CD8-positive, alpha-beta memory T cell (primary cell): ENCODE results near the gene NHLRC3. TPM values are rescaled to one million over a fixed set of nuclear protein-coding genes. Genes with fewer than 3 reads are reported as not detected.
"Not testable (repeated sequence)": the region's sequence is repeated elsewhere in the genome, so short reads cannot be mapped to it uniquely, and the experiment has no call there.

Experiments used
- CTCF ChIA-PET: fragments of 350-600 bp; sonication (Branson Sonifier 250); formaldehyde crosslinking; loops from one replicate; lab custom pipeline; 2021; ENCODE audit warnings: antibody characterized with exemption; lab: Charles Lee
- POLR2A ChIA-PET: fragments of 350-600 bp; sonication (Branson Sonifier 250); formaldehyde crosslinking; loops from one replicate; lab custom pipeline; 2021; ENCODE audit warnings: antibody characterized with exemption; lab: Charles Lee
- DNase-seq, 5 donors: peaks; one replicate each; pipeline versions ENCODE4 v3.0.0 to v3.0.0-alpha.2; 2020 to 2022; ENCODE audit warnings: mixed read lengths in 1 of 5
- H3K27ac ChIP-seq: one replicate; pipeline ENCODE4 v1.7.0; 2013; ENCODE audit warnings: low read depth, mild to moderate bottlenecking, low read length, moderate library complexity
- H3K27me3 ChIP-seq: 2 replicates; pipeline ENCODE4 v1.7.0; 2013; ENCODE audit warnings: low read length, mild to moderate bottlenecking; ENCODE audit not compliant: insufficient read depth, poor library complexity, severe bottlenecking
- H3K36me3 ChIP-seq: 2 replicates; pipeline ENCODE4 v1.7.0; 2013; ENCODE audit warnings: mild to moderate bottlenecking, low read length, moderate library complexity; ENCODE audit not compliant: insufficient read depth
- H3K4me1 ChIP-seq: 2 replicates; pipeline ENCODE4 v1.7.0; 2013; ENCODE audit warnings: mild to moderate bottlenecking, low read length, moderate library complexity; ENCODE audit not compliant: insufficient read depth
- H3K4me3 ChIP-seq: 2 replicates; pipeline ENCODE4 v1.7.0; 2013; ENCODE audit warnings: mild to moderate bottlenecking, low read length
- H3K9me3 ChIP-seq: 2 replicates; pipeline ENCODE4 v1.7.0; 2013; ENCODE audit warnings: mild to moderate bottlenecking, low read length
- H3K27ac Mint-ChIP-seq, 8 donors: one replicate each; pipeline ENCODE4 v1.8.0; 2020 to 2021; ENCODE audit warnings: mixed read lengths in 8 of 8, mild to moderate bottlenecking in 6 of 8, inconsistent platforms in 3 of 8, moderate library complexity in 3 of 8
- H3K27me3 Mint-ChIP-seq, 2 donors: one replicate each; pipeline ENCODE4 v1.8.0; 2020 to 2021; ENCODE audit warnings: mixed read lengths in 2 of 2, mild to moderate bottlenecking in 1 of 2, moderate library complexity in 1 of 2
- H3K36me3 Mint-ChIP-seq, 3 donors: one replicate each; pipeline ENCODE4 v1.8.0; 2020 to 2021; ENCODE audit warnings: mixed read lengths in 3 of 3, inconsistent platforms in 1 of 3, mild to moderate bottlenecking in 1 of 3
- H3K4me1 Mint-ChIP-seq, 3 donors: one replicate each; pipeline ENCODE4 v1.8.0; 2020 to 2021; ENCODE audit warnings: mixed read lengths in 3 of 3, inconsistent platforms in 1 of 3, mild to moderate bottlenecking in 1 of 3
- H3K4me3 Mint-ChIP-seq, 7 donors: one replicate each; pipeline ENCODE4 v1.8.0; 2020 to 2021; ENCODE audit warnings: mixed read lengths in 7 of 7, mild to moderate bottlenecking in 6 of 7, moderate library complexity in 4 of 7, inconsistent platforms in 2 of 7
- H3K9me3 Mint-ChIP-seq, 5 donors: one replicate each; pipeline ENCODE4 v1.8.0; 2020 to 2022; ENCODE audit warnings: mixed read lengths in 5 of 5, mild to moderate bottlenecking in 3 of 5, moderate library complexity in 2 of 5, inconsistent platforms in 1 of 5
- polyA plus RNA-seq: library from polyadenylated mRNA; unstranded; fragments of 300-500 nt; fragmentation: Illumina TruSeq; gene quantifications from one replicate; pipeline ENCODE4 v1.2.3, GENCODE V29; 2021
- total RNA-seq, 2 experiments: library from RNA; stranded (reverse); gene quantifications; one replicate each; pipeline ENCODE4 v1.2.3, GENCODE V29; 2021

Gene NHLRC3
- 10 to 100 TPM; 14.6 to 15.9 TPM for total RNA-seq
- 6.5 TPM for polyA plus RNA-seq

DNA sequence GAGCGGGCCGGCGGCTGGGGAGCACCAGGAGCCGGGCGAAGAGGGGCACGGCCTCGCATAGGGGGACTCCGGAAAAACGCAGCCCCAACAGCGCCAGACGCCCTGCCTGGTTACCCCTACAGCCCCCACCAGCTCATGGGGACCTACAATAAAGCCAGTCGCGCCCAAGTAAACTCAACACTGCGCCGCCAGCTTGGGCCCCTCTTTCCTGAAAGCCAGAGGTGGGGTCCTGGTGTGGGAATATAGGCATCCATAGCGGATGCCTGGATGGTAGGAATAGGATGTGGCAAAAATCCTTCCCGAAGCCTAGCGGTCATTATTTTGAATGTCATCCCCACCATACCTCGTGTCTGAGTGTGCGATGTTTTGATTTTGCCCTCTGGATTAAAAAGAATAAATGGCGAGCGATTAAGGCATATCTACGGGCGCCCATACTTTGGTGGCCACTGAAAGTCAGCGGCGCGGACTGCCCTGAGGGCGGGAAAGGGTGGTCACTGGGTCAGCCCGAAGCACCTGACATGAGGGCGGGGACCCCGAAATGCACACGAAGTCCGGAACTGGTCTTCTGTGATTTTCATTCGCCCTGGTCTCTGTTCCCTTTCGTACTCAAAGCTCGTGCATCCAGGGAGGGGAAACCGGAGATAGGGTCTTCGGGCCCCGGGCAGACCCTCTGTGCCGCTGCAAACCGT, at the start of gene NHLRC3, which contains the start of gene PROSER1:
Gene NHLRC3 (plus strand): TSS at position 577 of the 689 bp plus-strand sequence. CDS start 184 bp downstream, outside the sequence.
Gene PROSER1 (minus strand): TSS at position 210 of the 689 bp plus-strand sequence. CDS start 847 bp downstream, outside the sequence.
- no peaks in the 10 kb centered on the region for H3K9me3 Mint-ChIP-seq
- Histone ChIP-seq H3K9me3 (no peaks in the 10 kb centered on the region), H3K4me1 (peaks cover 35% of the 10 kb centered on the region), H3K27ac (peak within 1 kb of the TSS; percentile 82), H3K36me3 (no peaks in the 10 kb centered on the region), H3K4me3 (peak within 1 kb of the TSS; percentile 90), H3K27me3 (no peaks in the 10 kb centered on the region)
- peaks cover 0 to 35% (median 0%) of the 10 kb centered on the region in 3 donors for H3K36me3 Mint-ChIP-seq
- peak within 1 kb of the TSS; percentile 91 to 98 (median 97) for H3K4me3 Mint-ChIP-seq
- peaks cover 55 to 83% (median 73%) of the 10 kb centered on the region in 3 donors for H3K4me1 Mint-ChIP-seq
- peak; percentile 74 to 95 (median 91) for DNase-seq
- H3K27ac Mint-ChIP-seq, result peak within 1 kb of the TSS; percentile 95 to 99 (median 98)
- ChIA-PET POLR2A (interaction anchor here (1.0 kb wide), 1 partner anchor 13 kb away, joined by 3 read pairs; no protein-coding TSS in a partner anchor), CTCF (interaction anchor here (1.0 to 2.7 kb wide), 5 partner anchors 10 to 574 kb away, joined by 4 to 11 read pairs (median 7); no protein-coding TSS in a partner anchor)
- peaks cover 0 to 3% of the 10 kb centered on the region in 2 donors for H3K27me3 Mint-ChIP-seq

DNA sequence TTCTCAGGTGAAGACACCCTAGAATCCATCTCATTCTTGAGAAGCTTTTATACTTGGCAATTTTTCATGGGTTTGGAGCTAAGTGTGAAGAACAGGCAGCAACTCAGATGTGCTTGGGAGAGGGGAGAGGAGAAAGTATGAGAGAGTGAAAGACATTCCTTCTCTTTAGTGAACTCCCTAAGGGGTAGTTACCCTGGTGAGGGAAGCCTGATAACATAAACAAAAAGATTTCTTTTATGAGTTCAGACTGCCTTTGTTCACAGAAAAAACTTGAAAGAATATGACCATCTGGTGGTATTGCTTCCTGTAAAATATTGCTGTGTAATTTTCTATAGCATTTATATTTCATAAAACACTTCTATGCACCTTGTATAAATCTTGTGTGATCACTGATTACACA, 47.6 kb upstream of the NHLRC3 start, which contains the start of gene STOML3:
Gene STOML3 (minus strand): TSS at position 139 of the 400 bp plus-strand sequence. CDS start 110 bp downstream, at position 29.
- Histone ChIP-seq H3K4me3 (no peak within 1 kb of the TSS), H3K9me3 (no peaks in the 10 kb centered on the region), H3K4me1 (no peaks in the 10 kb centered on the region), H3K27ac (no peak within 1 kb of the TSS), H3K27me3 (no peaks in the 10 kb centered on the region), H3K36me3 (no peaks in the 10 kb centered on the region)
- ChIA-PET CTCF (no interaction called here), POLR2A (no interaction called here)
- Mint-ChIP-seq H3K27ac (peak within 1 kb of the TSS in 1 of 8 donors; percentile 7), H3K4me3 (no peak within 1 kb of the TSS), H3K4me1 (no peaks in the 10 kb centered on the region), H3K27me3 (peaks cover 0 to 4% of the 10 kb centered on the region in 2 donors), H3K9me3 (no peaks in the 10 kb centered on the region), H3K36me3 (no peaks in the 10 kb centered on the region)
- no peak for DNase-seq

DNA sequence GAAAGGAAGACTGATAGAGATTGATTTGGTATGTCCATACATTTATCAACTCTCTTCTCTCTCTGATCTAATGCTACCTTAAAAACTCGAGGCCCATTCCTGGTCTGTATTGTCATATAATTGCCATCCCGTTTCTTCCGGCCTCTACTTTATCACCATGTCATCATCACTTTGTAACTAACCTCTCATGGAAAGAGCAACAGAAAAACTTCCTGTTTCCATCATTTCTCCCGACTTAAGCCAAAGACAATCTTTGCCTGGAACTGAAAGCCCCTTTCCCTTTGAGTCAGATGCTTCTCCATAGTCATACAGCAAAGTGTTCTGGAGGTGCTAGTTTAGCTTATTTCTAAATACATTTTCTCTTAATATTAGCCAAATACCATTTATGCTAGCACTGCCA, 44.9 kb upstream of the NHLRC3 start:
- Histone ChIP-seq H3K4me1 (no peaks in the 10 kb centered on the region), H3K27me3 (no peaks in the 10 kb centered on the region), H3K36me3 (no peaks in the 10 kb centered on the region), H3K4me3 (no peak overlapping the region), H3K27ac (no peak overlapping the region), H3K9me3 (no peaks in the 10 kb centered on the region)
- peaks cover 0 to 4% of the 10 kb centered on the region in 2 donors for H3K27me3 Mint-ChIP-seq
- no peak overlapping the region for H3K4me3 Mint-ChIP-seq
- POLR2A ChIA-PET, result no interaction called here
- CTCF ChIA-PET, result no interaction called here
- H3K27ac Mint-ChIP-seq, result no peak overlapping the region
- H3K9me3 Mint-ChIP-seq, result no peaks in the 10 kb centered on the region
- DNase-seq, result no peak
- H3K4me1 Mint-ChIP-seq, result no peaks in the 10 kb centered on the region
- H3K36me3 Mint-ChIP-seq, result no peaks in the 10 kb centered on the region

DNA sequence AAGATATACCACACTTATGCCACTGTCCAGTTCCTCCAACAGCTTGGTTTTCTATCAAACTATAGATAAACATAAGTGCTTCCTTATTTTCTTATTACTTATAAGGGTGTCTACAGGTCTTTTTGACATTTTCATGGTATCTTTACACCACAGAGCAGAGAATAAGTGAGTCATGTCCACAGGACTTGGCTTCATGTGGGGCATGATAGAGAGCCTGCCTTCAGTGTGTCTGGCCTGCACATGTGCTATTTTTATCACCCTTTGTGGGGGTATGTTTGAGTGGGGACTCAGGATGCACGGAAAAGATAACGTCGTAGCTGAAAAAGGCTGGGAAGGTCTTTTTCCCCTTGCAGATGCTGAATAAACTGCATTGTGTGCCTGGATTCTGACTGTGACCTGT, 39.5 kb upstream of the NHLRC3 start:
- ChIA-PET CTCF (no interaction called here), POLR2A (no interaction called here)
- H3K9me3 ChIP-seq, result no peaks in the 10 kb centered on the region
- no peak overlapping the region for H3K27ac Mint-ChIP-seq
- H3K4me3 Mint-ChIP-seq, result no peak overlapping the region
- no peak for DNase-seq
- no peak overlapping the region for H3K4me3 ChIP-seq
- no peaks in the 10 kb centered on the region for H3K27me3 Mint-ChIP-seq
- H3K36me3 ChIP-seq, result no peaks in the 10 kb centered on the region
- no peaks in the 10 kb centered on the region for H3K36me3 Mint-ChIP-seq
- H3K9me3 Mint-ChIP-seq, result no peaks in the 10 kb centered on the region
- no peaks in the 10 kb centered on the region for H3K27me3 ChIP-seq
- H3K27ac ChIP-seq, result no peak overlapping the region
- no peaks in the 10 kb centered on the region for H3K4me1 Mint-ChIP-seq
- H3K4me1 ChIP-seq, result no peaks in the 10 kb centered on the region

DNA sequence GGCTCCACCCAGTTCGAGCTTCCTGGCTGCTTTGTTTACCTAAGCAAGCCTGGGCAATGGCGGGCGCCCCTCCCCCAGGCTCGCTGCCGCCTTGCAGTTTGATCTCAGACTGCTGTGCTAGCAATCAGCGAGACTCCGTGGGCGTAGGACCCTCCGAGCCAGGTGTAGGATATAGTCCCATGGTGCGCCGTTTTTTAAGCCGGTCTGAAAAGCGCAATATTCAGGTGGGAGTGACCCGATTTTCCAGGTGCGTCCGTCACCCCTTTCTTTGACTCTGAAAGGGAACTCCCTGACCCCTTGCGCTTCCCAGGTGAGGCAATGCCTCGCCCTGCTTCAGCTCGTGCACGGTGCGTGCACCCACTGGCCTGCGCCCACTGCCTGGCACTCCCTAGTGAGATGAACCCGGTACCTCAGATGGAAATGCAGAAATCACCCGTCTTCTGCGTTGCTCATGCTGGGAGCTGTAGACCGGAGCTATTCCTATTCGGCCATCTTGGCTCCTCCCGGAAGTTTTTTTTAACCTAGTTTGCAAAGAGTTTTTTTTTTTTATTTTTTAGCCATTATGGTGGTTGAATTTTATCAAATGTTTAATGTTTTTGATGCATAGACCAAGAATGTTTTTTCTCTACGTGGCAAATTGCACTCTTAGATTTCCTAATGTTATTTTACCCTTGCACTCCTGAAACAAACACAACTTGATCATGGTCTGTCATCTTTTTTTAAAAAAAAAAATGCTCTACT, 31.7 kb upstream of the NHLRC3 start:
- POLR2A ChIA-PET, result not testable (repeated sequence)

DNA sequence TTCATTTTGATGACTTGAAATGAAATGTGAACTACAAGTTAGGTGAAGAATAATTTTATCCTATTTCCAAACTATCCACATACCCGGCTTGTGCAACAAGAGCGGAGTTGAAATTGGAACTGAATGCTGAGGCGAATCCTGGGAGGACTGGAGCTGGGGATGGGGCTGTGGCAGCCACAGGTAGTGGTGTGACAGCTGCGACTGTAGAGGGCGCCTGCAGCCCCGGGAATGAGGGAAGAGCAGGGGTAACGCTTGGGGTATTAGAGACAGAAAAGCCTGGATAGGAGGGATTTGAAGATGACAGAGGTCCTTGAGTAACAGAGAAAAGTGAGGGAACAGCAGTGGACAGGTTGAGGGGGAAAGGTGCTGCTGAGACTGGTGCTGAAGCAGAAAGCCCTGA, 25.6 kb upstream of the NHLRC3 start:
- Histone ChIP-seq H3K9me3 (no peaks in the 10 kb centered on the region), H3K4me1 (no peaks in the 10 kb centered on the region), H3K4me3 (no peak overlapping the region), H3K27ac (no peak overlapping the region), H3K27me3 (no peaks in the 10 kb centered on the region), H3K36me3 (peaks cover 28% of the 10 kb centered on the region)
- Mint-ChIP-seq H3K36me3 (peaks cover 24 to 82% (median 57%) of the 10 kb centered on the region in 3 donors), H3K27me3 (no peaks in the 10 kb centered on the region), H3K4me3 (no peak overlapping the region), H3K27ac (no peak overlapping the region), H3K4me1 (peaks cover 3 to 5% (median 4%) of the 10 kb centered on the region in 3 donors), H3K9me3 (no peaks in the 10 kb centered on the region)
- no peak for DNase-seq
- CTCF ChIA-PET, result no interaction called here
- POLR2A ChIA-PET, result no interaction called here

More for the DNA sequence above, 31.7 kb upstream of the NHLRC3 start:
- DNase-seq, H3K36me3 ChIP-seq, H3K4me1 ChIP-seq, H3K9me3 ChIP-seq, H3K27me3 Mint-ChIP-seq, H3K9me3 Mint-ChIP-seq, H3K27me3 ChIP-seq, CTCF ChIA-PET, H3K27ac ChIP-seq, H3K4me1 Mint-ChIP-seq, H3K4me3 ChIP-seq: not testable (repeated sequence)
- Mint-ChIP-seq H3K4me3 (peak overlapping the region in 2 of 7 donors; percentile 8 to 16), H3K36me3 (peaks cover 9 to 30% (median 23%) of the 10 kb centered on the region in 3 donors), H3K27ac (peak overlapping the region in 2 of 8 donors; percentile 10 to 38)

DNA sequence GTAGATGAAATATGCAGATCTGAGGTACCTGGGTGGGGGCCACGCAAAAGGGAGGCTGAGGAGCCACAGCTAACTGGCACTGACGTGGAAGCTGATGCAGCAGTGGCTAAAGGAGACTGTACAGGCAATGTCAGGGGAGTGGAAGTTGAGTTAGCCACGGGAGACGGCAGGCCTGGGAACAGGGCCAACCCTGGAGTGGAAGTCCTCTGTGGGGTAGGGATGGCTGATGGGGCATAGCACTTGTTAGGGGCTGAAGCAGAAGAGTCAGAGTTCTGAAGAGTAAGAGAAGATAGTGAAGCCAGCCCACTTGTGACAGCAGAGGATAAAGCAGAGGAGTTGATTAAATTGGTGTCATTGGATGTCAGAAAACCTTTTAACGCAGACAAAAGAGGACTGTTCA, 24.8 kb upstream of the NHLRC3 start:
- DNase-seq, result no peak
- Mint-ChIP-seq H3K9me3 (no peaks in the 10 kb centered on the region), H3K36me3 (peaks cover 24 to 83% (median 52%) of the 10 kb centered on the region in 3 donors), H3K4me3 (no peak overlapping the region), H3K27ac (peak overlapping the region in 3 of 8 donors; percentile 23 to 74 (median 23)), H3K4me1 (peaks cover 10 to 13% (median 12%) of the 10 kb centered on the region in 3 donors), H3K27me3 (no peaks in the 10 kb centered on the region)
- no peaks in the 10 kb centered on the region for H3K9me3 ChIP-seq
- no peaks in the 10 kb centered on the region for H3K4me1 ChIP-seq
- H3K27ac ChIP-seq, result no peak overlapping the region
- ChIA-PET CTCF (no interaction called here), POLR2A (no interaction called here)
- peaks cover 28% of the 10 kb centered on the region for H3K36me3 ChIP-seq
- no peaks in the 10 kb centered on the region for H3K27me3 ChIP-seq
- H3K4me3 ChIP-seq, result no peak overlapping the region
